ENCODE results near the gene PARD6G. TPM values are rescaled to one million over a fixed set of nuclear protein-coding genes. Genes with fewer than 3 reads are reported as not detected.
A peak's percentile ranks its signal among the peaks of the same experiment; 100 is the strongest.

Gene PARD6G
- total RNA-seq, 2 donors from 2014 or later: 1.9 to 2.8 TPM

DNA sequence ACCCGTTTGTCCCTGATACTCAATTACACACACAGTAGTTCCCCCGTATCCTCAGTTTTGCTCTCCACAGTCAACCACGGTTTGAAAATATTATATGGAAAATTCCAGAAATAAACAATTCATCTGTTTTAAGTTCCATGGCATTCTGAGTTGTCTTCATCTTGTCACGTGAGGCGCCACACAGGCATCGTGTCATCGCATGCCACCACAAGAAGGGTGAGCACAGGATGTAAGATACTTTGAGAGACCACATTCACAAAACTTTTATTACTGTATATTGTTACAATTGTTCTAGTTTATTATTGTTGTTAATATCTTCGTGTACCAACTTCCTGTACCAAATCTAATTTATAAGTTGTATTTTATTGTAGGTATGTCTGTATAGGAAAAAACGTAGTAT lies 120.5 kb downstream of the PARD6G start:
- H3K27ac ChIP-seq: no peak overlapping the region
- TF ChIP-seq, protein P1, sequence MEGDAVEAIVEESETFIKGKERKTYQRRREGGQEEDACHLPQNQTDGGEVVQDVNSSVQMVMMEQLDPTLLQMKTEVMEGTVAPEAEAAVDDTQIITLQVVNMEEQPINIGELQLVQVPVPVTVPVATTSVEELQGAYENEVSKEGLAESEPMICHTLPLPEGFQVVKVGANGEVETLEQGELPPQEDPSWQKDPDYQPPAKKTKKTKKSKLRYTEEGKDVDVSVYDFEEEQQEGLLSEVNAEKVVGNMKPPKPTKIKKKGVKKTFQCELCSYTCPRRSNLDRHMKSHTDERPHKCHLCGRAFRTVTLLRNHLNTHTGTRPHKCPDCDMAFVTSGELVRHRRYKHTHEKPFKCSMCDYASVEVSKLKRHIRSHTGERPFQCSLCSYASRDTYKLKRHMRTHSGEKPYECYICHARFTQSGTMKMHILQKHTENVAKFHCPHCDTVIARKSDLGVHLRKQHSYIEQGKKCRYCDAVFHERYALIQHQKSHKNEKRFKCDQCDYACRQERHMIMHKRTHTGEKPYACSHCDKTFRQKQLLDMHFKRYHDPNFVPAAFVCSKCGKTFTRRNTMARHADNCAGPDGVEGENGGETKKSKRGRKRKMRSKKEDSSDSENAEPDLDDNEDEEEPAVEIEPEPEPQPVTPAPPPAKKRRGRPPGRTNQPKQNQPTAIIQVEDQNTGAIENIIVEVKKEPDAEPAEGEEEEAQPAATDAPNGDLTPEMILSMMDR (IDR thresholded peaks at IDR 0.05): no peak
- H3K4me1 ChIP-seq: no peaks in the 10 kb centered on the region
- DNase-seq (ENCODE audit: low spot score): no peak
- H3K9me3 ChIP-seq: no peaks in the 10 kb centered on the region
- H3K27me3 ChIP-seq: no peaks in the 10 kb centered on the region
- H3K36me3 ChIP-seq: no peaks in the 10 kb centered on the region
- H3K4me3 ChIP-seq: no peak overlapping the region

DNA sequence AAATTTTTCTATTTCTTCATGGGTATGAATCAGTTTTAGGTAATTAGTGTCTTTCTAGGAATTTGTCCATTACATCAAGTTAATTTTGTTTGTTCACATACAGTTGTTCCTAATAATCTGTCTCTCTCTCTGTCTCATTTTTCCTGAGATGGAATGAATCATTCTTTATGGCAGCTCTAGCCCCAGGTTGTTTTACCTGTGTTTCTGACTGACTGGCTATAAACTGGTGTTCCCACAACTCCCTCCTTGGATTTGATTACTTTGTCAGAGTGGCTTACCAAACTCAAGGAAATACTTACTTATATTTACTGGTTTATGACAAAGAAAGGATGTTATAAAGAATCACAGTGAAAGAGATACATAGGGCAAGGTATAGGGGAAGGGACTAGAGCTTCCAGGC lies 123.2 kb downstream of the PARD6G start:
- H3K4me3 ChIP-seq: no peak overlapping the region
- peaks cover 5% of the 10 kb centered on the region for H3K36me3 ChIP-seq
- H3K27me3 ChIP-seq: no peaks in the 10 kb centered on the region
- H3K9me3 ChIP-seq: no peaks in the 10 kb centered on the region
- TF ChIP-seq, protein P1 (IDR thresholded peaks at IDR 0.05): no peak
- DNase-seq (ENCODE audit: low spot score): no peak
- H3K27ac ChIP-seq: no peak overlapping the region
- H3K4me1 ChIP-seq: no peaks in the 10 kb centered on the region

DNA sequence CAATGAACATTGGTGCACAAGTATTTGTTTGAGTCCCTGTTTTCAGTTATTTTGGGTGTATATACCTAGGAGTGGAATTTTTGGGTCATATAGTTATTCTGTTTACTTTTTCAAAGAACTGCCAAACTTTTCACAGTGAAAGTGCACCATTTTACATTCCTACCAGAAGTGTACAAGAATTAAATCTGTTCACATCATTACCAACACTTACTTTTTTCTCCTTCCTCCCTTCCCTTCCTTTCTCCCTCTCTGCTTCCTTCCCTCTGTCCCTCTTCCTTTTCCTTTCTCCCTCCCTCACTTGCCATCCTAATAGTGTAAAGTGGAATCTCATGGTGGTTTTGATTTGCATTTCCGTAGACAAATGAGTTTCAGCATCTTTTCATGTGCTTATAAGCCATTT lies 126.4 kb downstream of the PARD6G start:
- H3K4me1 ChIP-seq: no peaks in the 10 kb centered on the region
- no peaks in the 10 kb centered on the region for H3K9me3 ChIP-seq
- no peak overlapping the region for H3K27ac ChIP-seq
- H3K4me3 ChIP-seq: no peak overlapping the region
- TF ChIP-seq, protein P1 (IDR thresholded peaks at IDR 0.05): no peak
- H3K36me3 ChIP-seq: peaks cover 14% of the 10 kb centered on the region
- DNase-seq (ENCODE audit: low spot score): no peak
- H3K27me3 ChIP-seq: no peaks in the 10 kb centered on the region

DNA sequence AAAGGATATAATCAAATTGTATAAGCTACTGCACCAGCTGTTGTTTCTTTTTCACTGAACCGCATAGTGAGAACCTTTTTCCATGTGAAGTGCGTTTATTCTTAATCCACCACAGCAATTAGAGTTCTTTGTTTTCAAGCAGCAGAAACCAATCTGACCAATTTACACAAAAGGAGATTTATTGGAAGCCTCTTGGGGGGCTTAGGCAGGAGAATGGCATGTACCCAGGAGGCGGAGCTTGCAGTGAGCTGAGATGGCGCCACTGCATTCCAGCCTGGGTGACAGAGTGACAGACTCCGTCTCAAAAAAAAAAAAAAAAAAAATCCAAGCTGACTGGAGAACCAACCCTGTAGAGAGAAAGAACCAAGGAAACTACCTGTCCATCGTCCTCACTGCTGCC lies 128.2 kb downstream of the PARD6G start:
- Histone ChIP-seq H3K4me1 (peaks cover 0 to 7% of the 10 kb centered on the region in 2 donors), H3K36me3 (peaks cover 14% of the 10 kb centered on the region), H3K27ac (no peak overlapping the region), H3K27me3 (no peaks in the 10 kb centered on the region), H3K9me3 (no peaks in the 10 kb centered on the region), H3K4me3 (no peak overlapping the region)
- no peak for DNase-seq (ENCODE audit: low spot score)
- TF ChIP-seq, protein P1 (IDR thresholded peaks at IDR 0.05): no peak

DNA sequence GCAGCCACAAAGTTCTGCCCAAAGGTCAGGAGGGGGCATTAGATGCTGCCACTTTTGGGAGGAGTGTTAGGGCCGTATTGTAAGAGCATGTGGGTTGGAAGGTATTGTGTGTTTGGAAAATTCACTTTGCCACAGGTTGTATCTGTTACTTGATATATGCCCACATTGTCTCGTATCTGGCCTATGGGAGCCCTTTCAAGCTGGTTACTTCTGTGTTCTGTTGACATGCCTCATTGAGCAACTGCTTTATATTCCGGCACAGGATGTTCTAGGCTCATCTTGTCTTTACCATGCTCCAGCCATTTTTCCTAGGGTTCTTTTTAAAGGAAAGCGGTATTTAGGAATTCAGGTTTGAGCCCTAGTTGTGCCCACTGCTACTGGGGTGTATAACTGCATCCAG lies 132.3 kb downstream of the PARD6G start:
- Histone ChIP-seq H3K4me3 (no peak overlapping the region), H3K27ac (no peak overlapping the region), H3K4me1 (peaks cover 0 to 31% of the 10 kb centered on the region in 2 donors), H3K27me3 (no peaks in the 10 kb centered on the region), H3K36me3 (peaks cover 14% of the 10 kb centered on the region), H3K9me3 (no peaks in the 10 kb centered on the region)
- TF ChIP-seq, protein P1 (IDR thresholded peaks at IDR 0.05): no peak
- DNase-seq (ENCODE audit: low spot score): no peak

DNA sequence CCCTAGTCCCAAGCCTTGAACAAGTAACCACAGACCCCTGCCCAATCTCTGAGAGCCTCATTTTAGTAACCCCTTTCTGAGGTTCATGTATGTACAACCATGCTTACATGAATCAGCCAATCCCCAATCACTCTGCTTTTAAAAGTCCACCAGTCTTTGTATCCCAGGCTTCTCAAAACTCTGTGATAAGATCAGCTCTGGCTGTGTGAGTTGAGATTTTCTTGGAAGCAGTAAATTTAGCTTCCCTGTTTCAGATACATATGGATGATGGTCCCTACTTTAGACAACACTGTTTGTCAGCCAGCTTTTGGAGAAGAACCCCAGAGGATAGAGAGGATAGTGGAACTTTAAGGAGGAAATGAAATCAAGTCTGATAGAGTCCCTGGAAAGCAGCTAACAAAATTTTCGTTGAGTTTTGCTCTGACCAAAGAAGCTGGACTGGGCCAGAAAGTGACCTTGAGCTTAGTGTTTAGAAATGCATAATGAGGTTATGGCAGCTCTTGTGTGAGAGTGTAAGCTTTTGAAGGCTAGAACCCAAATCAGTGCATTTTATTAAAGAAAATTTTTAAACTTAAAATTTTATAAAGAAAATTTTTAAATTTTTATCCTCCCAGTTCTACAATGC lies 134.6 kb downstream of the PARD6G start:
- no peak overlapping the region for H3K4me3 ChIP-seq
- no peak for DNase-seq (ENCODE audit: low spot score)
- TF ChIP-seq, protein P1 (IDR thresholded peaks at IDR 0.05): no peak
- no peaks in the 10 kb centered on the region for H3K9me3 ChIP-seq
- H3K4me1 ChIP-seq: peaks cover 0 to 33% of the 10 kb centered on the region in 2 donors
- H3K27me3 ChIP-seq: no peaks in the 10 kb centered on the region
- no peaks in the 10 kb centered on the region for H3K36me3 ChIP-seq
- peak overlapping the region in 1 of 2 donors; percentile 36 for H3K27ac ChIP-seq

All from right atrium auricular region (tissue), 2 donors.